Inflammatory macrophage treated with lipopolysaccharide for 1 hour (primary cell): ENCODE data around the gene UBAC2.

Source experiments
- DNase-seq, 2 donors: peaks; one replicate each; pipeline ENCODE4 v3.0.0-alpha.2; 2020 to 2022

UBAC2 gene

GRCh38 chr13:99299256-99299919, 98.7 kb downstream of the UBAC2 start:
- DNase-seq, result no peak

DNA sequence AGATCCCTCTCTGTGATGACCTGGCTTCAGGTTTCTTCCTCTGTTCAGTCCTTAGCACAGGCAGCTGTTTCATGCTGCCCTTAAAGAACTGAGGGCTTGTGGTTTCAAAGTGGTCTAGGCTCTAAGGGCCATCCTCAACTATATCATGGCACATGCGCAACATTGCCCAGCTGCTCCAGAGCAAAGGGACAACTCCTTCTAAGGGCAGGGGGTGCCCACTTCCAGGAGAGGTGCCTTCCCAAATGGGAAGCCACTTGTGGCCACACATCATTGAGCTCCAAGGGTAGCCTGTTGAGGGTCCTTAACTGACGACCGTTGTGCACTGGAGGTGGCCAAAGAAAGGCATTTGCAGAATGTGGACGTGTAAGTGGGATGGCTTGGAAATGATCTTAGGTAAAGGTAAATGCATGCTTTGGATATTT, 99.3 kb downstream of the UBAC2 start:
- DNase-seq, result no peak

GRCh38 chr13:99301056-99301838, 100.6 kb downstream of the UBAC2 start:
- no peak for DNase-seq

- no peak for DNase-seq
These were observed 101.4 kb downstream of the UBAC2 start for GRCh38 chr13:99301913-99302636.

DNA sequence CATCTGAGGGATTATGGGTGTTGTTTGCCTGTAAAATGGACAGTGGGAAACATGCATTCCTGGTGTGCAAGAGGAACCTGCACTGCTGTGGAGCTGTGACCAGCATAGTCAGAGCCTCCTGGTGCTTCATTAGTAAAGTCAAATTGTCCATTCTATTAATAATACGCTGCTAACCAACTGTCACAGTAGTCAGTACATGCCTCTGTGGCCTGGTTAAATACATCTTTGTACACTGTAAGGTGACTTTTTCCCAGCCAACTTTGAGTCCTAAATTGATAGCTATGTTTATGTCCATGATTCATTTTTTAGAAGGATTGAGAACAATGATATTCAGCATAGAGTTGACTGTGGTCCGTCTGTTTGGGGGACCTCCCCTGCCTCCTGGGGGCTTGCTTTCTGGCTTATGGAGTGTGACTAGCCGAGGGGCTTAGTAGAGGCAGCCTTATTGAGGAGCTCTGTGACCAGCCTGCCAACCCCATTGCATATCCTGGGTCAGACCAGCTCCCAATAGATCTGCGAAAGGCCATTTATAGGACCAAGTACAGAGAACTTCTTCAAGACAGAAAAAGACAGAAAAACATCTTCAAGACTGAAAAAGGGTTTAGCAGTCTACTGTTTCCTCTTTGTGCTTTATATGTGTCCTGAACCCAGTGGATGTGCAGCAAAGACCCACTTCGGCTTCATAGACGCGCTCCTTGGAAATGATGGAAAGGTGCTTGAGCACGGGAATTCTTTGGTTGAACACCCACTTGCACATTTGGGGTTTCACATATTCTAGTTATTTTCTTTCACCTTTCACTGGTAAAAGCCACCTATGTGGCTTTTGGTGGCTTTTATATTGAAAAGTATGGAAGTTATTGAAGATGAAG, 102.2 kb downstream of the UBAC2 start:
- DNase-seq, result no peak

DNA sequence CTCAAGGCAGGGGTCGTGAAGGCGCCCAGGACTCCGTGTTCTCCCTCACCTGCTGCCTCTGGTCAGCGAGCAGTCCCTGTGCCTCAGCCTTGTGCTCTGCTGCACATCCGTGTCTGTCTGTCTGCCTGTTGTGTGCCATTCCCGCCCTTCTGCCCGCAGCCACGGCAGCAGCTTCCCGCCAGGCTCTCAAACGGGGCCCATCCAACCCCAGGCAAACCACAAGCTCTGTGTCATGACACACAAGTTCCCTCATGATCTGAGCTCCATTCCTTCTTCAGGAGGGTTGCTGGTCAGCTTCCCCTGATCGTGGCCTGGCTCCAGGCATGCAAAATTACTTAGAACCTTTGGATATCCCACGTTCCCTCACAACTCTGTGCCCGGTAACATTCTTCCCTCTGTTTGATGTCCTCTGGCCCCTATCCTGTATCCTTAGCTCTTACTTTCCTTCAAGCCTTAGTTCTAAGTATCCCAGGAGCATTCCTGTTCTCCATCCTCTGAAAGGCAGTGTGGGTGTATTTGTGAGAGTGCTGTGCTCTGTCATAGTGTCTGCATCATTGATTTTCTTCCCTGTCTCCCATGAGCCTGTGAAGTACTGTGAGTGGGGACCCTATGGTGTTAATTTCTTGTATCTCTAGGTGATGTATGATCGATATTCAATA, 103.3 kb downstream of the UBAC2 start:
- DNase-seq, result peak in 1 of 2 donors; percentile 47

- DNase-seq, result no peak
These were observed 103.9 kb downstream of the UBAC2 start for GRCh38 chr13:99304541-99304940.

GRCh38 chr13:99305158-99305557, 104.5 kb downstream of the UBAC2 start:
- no peak for DNase-seq

DNA sequence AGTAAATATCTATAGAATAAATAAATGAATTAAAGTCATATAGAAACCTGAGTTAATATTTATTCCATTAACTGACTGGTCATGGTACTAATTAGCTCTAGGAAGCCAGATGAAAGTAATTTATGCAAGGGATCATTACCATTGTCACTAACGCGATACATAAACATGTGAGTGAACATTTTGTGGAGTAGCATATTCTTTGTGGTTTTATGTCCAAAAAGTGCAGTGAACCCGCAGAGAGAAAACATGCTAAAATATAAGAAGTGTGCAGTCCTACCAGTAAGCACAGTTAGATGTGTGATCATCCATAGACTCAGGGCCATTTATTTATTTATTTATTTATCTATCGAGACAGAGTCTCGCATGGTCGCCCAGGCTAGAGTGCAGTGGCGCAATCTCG, 104.9 kb downstream of the UBAC2 start:
- DNase-seq, result no peak

GRCh38 chr13:99307247-99307646, 106.6 kb downstream of the UBAC2 start, which contains the start of gene GPR183:
TSS of gene GPR183 (minus strand) at chr13:99307399. CDS start at chr13:99296145, 11,254 bp downstream.
- peak; percentile 71 to 81 for DNase-seq

GRCh38 chr13:99307648-99308339, 107.1 kb downstream of the UBAC2 start:
- DNase-seq, result peak; percentile 51 to 65

DNA sequence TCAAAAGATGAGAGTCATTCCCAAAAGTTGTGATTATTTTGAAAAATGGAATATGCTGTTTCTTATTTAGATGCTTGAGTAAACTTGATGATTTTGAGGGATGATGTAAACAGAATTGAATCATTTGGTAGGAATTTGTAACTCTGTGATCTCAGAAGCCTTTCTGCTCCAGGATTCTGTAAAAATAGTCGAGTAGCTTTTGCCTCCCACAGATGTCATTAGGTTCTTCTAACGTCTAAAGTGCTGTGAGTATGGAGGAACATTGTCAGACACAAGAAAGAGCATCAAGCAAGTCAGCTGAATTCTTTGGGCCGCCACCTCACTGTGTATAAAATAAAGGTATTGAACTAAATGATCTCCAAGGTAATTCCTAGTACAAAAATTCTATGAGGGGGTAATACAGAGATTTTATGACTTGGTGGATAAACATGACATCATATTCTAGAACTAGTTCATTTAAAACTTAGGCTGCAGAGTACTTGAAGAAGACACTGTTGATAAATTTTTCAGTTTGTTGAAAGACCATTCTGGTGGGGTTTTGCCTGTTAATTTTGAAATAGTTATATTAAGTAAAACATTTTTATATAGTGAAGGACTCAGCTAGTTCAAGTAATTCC, 107.9 kb downstream of the UBAC2 start:
- DNase-seq, result peak; percentile 42 to 57

DNA sequence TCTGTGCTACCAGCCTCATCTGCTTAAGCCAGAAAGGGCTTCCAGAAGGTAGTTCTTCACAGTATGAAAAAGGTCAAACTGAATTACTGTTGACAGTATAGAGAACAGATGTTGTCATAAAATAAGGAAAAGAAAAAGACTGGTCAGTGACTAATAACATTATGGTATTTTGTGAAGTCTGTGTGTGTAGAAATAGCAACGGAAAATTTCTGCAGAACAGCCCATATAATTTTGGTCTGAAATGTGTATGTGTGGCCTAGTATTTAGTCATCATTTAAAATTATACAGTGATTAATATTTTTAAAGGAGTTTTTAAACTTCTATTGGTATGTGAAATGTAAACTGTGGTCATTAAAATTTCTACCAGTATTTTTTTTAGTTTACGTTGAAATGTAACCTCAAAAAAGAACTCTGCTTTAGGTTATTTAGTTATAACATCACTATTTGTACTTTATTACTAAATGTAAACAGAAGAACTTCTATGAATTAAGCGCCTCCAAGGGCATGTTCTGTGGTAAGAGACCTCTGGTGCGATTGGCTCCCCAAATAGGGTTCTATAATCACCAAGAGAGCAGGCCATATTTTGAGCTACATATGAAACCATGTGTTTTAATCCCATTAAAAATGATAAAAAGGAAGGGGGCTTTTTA, 109.9 kb downstream of the UBAC2 start:
- DNase-seq, result peak; percentile 85 to 89

GRCh38 chr13:99311137-99311536, 110.5 kb downstream of the UBAC2 start:
- DNase-seq, result no peak

- DNase-seq, result no peak
These were observed 111.3 kb downstream of the UBAC2 start for GRCh38 chr13:99311748-99312492.

GRCh38 chr13:99312493-99312883, 111.8 kb downstream of the UBAC2 start:
- DNase-seq, result peak; percentile 93 to 99

- DNase-seq, result no peak
These were observed 112.8 kb downstream of the UBAC2 start for GRCh38 chr13:99313501-99313900.

GRCh38 chr13:99313941-99314340, 113.3 kb downstream of the UBAC2 start:
- DNase-seq, result no peak

DNA sequence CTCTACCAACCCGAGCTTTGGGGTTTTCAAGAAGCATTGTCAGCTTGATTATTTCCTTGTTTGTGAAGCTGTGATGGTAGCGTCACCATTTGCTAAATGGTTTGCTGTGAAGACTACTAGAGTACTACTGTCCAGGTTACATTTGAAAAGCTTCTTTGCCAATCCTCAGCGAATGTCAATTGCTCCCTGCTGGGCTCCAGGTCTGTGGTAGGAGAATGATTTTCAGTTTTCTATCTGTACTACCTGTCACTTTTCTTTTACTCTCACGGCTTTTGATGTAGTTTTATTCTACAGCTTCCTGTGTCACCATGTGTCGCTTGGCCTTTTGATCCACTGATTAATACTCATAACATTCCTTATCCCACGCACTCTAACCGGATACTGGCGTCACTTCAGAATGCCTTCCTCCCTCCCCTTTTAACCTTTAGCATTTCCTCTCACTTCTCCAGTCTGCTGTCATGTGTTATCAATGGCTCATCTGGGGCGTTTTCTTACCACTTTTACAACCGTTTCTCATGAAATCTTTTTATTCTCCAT, 114.1 kb downstream of the UBAC2 start:
- peak in 1 of 2 donors; percentile 64 for DNase-seq
